ENCODE measurements around the gene PRKCE.
A peak's percentile ranks its signal among the peaks of the same experiment; 100 is the strongest.

Gene PRKCE

DNA sequence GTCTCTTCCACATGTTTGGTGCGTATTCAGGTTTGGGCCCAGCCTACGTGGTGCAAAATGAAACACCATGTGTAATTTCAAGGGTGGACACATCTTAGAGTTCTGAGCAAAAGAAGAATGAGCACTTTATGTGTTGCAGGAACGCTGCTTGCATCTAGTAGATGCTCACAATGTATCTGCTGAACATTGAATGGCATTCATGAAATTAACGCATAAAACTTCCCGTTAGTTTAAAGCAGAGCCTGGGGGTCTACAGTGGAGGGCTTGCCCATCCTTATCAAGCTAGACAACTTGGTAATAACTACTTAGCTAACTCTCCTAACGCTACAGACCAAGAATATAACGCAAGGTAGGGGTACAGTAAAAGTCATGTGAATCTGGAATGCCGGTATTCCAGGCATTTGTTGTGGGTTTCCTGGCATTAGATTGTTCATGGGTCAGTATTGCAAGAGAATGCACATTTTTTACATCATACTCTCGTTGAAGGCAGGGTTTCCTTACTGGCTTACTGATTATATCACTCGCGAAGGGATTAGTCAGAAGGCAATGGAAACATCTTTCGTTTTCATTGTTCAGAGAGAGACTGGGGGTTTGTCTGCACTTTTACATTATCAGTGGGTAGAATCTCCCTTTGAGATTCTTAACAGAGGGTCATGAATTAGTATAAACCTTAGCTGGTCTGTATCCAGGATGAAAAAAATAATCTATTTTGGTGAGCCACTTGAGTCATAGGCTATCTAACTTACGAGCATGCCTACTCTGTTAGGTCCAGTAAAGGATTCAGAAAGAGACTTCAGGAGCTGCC, 416.2 kb downstream of the PRKCE start:
- CTCF ChIA-PET = interaction anchor here (1.0 kb wide), 1 partner anchor 57 kb away, joined by 4 read pairs; no protein-coding TSS in a partner anchor
- TF ChIP-seq, protein P1, sequence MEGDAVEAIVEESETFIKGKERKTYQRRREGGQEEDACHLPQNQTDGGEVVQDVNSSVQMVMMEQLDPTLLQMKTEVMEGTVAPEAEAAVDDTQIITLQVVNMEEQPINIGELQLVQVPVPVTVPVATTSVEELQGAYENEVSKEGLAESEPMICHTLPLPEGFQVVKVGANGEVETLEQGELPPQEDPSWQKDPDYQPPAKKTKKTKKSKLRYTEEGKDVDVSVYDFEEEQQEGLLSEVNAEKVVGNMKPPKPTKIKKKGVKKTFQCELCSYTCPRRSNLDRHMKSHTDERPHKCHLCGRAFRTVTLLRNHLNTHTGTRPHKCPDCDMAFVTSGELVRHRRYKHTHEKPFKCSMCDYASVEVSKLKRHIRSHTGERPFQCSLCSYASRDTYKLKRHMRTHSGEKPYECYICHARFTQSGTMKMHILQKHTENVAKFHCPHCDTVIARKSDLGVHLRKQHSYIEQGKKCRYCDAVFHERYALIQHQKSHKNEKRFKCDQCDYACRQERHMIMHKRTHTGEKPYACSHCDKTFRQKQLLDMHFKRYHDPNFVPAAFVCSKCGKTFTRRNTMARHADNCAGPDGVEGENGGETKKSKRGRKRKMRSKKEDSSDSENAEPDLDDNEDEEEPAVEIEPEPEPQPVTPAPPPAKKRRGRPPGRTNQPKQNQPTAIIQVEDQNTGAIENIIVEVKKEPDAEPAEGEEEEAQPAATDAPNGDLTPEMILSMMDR (conservative IDR thresholded peaks at IDR 0.05; ENCODE audit: low read depth) = no peak
- H3K27ac ChIP-seq = no peak overlapping the region
- POLR2A ChIA-PET (ENCODE audit: low non-redundant PET) = no interaction called here
- peak; percentile 41 for DNase-seq (ENCODE audit: low spot score)

DNA sequence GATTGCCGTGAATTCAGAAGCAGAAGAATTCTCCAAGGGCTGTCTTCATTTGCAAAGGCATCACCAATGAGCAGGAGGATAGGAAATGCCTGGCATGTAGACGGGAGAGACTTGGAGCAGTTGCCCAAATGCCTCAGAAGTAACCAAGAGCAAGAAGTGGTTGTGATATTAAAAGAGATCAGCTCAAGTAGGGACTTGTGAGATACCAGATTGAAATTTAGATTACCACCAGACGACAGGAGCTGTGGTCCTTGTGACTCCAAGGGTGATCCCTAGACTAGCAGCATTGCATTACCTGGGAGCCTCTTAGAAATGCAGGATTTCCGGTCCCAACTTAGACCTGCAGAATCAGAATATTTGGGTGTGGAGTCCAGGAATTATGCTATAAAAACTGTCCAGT, 417.2 kb downstream of the PRKCE start:
- ChIA-PET POLR2A (ENCODE audit: low non-redundant PET) (no interaction called here), CTCF (interaction anchor here (0.7 to 1.0 kb wide), 2 partner anchors 58 to 71 kb away, joined by 3 to 4 read pairs; no protein-coding TSS in a partner anchor)
- DNase-seq (ENCODE audit: low spot score) = no peak
- H3K27ac ChIP-seq = no peak overlapping the region
- TF ChIP-seq, protein P1 (conservative IDR thresholded peaks at IDR 0.05; ENCODE audit: low read depth) = no peak

DNA sequence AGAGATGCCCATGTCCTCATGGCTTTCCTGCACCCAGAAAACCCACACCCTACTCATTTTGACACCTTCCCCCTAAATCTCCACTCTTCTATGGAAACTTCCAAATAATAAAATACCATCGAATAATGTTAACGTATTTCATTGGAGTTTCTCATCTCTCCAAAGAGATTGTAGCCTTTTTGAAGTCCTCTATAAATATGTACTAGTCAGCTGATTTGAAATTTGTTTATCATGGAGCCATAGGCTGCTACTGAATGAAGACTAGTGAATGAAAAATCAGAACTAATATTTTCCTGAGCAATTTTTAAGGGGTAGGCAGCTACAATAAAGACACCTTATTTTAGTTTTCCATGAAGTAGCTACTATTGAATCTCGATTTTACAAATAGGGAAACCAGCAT, 419.6 kb downstream of the PRKCE start:
- ChIA-PET CTCF (no interaction called here), POLR2A (ENCODE audit: low non-redundant PET) (no interaction called here)
- DNase-seq (ENCODE audit: low spot score) = no peak
- TF ChIP-seq, protein P1 (conservative IDR thresholded peaks at IDR 0.05; ENCODE audit: low read depth) = no peak
- H3K27ac ChIP-seq = no peak overlapping the region

DNA sequence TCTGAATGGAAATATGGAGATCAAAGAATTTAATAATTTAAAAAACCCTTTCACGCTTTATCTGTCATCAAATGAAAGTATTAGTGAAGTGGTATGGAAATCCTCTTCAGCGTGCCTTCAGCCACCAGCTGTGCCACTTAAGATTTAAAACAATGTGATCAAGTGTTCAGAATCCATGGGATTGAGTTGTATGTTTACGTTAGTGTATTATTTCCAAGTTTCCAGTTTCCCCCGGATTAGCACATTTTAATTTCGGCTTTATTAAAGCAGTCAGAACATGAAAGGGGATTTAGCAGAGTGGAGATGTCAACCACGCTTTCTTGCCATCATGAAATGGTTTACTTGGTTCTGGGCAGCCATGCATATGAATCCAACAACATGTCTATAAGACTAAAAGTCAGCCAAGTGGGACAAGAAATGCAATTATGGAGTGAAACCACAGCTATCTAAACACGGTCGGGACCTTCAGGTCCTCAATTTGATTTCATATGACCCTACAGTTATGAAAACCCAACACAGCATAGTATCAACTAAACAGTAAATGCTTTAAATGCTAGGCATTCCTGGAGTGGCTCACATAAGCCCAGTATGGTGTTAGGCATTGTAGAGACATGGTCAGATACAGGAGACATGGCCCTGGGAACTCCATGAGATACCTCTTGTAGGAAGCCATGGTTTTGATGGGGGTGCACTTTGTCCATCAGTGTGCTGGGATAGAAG, 420.8 kb downstream of the PRKCE start:
- CTCF ChIA-PET = no interaction called here
- no peak for DNase-seq (ENCODE audit: low spot score)

DNA sequence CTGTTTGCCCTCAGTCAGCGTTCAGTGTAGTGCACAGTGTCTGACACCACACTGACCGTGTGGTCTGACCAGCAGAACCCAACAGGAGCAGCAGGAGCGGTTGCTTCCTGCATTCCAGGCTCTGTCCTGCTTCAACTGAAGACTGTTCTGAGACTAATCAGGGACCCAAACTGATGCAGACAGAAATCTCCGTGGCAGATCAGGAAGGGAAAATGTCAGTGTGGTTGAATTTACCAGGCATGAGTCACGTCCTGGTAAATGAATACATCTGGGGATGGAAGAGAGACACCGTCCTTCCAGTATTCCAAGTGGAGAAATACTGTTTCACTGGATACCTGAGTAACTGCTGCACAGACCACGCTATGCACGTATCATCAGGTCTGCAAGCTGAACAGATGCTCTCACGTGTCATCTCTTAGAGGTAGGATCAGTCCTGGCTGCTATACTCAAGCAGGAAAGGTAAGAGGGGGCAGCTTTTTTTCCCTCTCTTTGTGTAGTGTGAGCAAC, 422.1 kb downstream of the PRKCE start:
- peak; percentile 90 for DNase-seq (ENCODE audit: low spot score)
- TF ChIP-seq, protein P1 (conservative IDR thresholded peaks at IDR 0.05; ENCODE audit: low read depth) = no peak
- CTCF ChIA-PET = no interaction called here
- H3K27ac ChIP-seq = peak overlapping the region; percentile 86
- POLR2A ChIA-PET (ENCODE audit: low non-redundant PET) = no interaction called here

More for the DNA sequence above, 420.8 kb downstream of the PRKCE start:
- POLR2A ChIA-PET (ENCODE audit: low non-redundant PET) = no interaction called here
- TF ChIP-seq, protein P1 (conservative IDR thresholded peaks at IDR 0.05; ENCODE audit: low read depth) = no peak
- H3K27ac ChIP-seq = no peak overlapping the region

DNA sequence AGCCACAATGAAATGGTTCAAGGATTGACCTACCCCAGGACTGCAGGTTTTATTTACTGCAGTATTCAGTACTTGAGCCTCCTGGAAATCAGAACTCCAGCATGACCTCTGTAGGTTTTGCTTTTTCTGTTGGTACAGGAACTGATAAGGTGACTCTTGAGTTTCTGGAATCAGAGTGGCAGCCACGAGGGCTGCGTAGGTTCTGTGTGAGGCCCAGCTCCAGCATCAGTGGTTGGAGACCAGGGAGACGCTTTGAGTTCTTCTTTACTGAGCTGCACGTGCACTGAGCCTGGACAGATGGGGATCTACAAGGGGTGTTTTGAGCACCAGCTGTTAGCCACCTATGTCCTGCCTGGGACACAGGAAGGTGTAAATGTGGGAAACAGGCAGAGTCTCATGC, 423.0 kb downstream of the PRKCE start:
- no peak overlapping the region; the same call in 1 of the 2 replicates for H3K27ac ChIP-seq
- ChIA-PET CTCF (no interaction called here), POLR2A (ENCODE audit: low non-redundant PET) (no interaction called here)
- DNase-seq (ENCODE audit: low spot score) = no peak
- TF ChIP-seq, protein P1 (conservative IDR thresholded peaks at IDR 0.05; ENCODE audit: low read depth) = no peak

All from RWPE1 (cell line).